Ascending aorta (tissue), 2 donors: ENCODE results near the gene HEBP1. TPM values are rescaled to one million over a fixed set of nuclear protein-coding genes. Genes with fewer than 3 reads are reported as not detected.

Experiments used
- DNase-seq, 2 donors: peaks; one replicate each; pipeline ENCODE4 v3.0.0-alpha.2; 2019; ENCODE audit warnings: low spot score in 2 of 2
- H3K27ac ChIP-seq, 2 donors: fragments of 200-600 bp; sonication (generic); one replicate each; pipeline ENCODE4 v1.5.1; 2016 to 2017; ENCODE audit warnings: mild to moderate bottlenecking in 1 of 2
- H3K27me3 ChIP-seq: fragments of 200-600 bp; sonication (generic); one replicate; pipeline ENCODE4 v1.5.1; 2017
- H3K36me3 ChIP-seq, 2 donors: fragments of 200-600 bp; sonication (generic); one replicate each; pipeline ENCODE4 v1.5.1; 2016
- H3K4me1 ChIP-seq, 2 donors: fragments of 200-600 bp; sonication (generic); one replicate each; pipeline ENCODE4 v1.5.1; 2016 to 2017; ENCODE audit warnings: mild to moderate bottlenecking in 1 of 2
- H3K4me3 ChIP-seq, 2 donors: fragments of 200-600 bp; sonication (generic); one replicate each; pipeline ENCODE4 v1.5.1; 2016 to 2017; ENCODE audit warnings: mild to moderate bottlenecking in 1 of 2
- H3K9me3 ChIP-seq, 2 donors: fragments of 200-600 bp; sonication (generic); one replicate each; pipeline ENCODE4 v1.5.1; 2016
- CTCF ChIP-seq, 3 experiments: fragments of 200-600 bp in 2 of 3; fragments of 450-650 bp in 1 of 3; sonication (generic) in 2 of 3; IDR thresholded peaks; one replicate each; pipeline ENCODE4 v1.5.1; 2016 to 2019; ENCODE audit warnings: antibody characterized with exemption in 3 of 3, mild to moderate bottlenecking in 1 of 3, moderate library complexity in 1 of 3
- intact Hi-C: fragments of 100-400 bp; cut with DNase I; formaldehyde crosslinking; loops from one replicate; pipeline ENCODE4 v1.15.1; 2023
- total RNA-seq: library from RNA; depleted of rRNA; stranded (reverse); fragments of >200 nt; gene quantifications from one replicate; pipeline ENCODE4 v1.1.0, GENCODE V29; 2016

HEBP1 gene
- total RNA-seq, 1 donor from 2014 or later, result 56.6 TPM

GRCh38 chr12:13027508-13027907 lies 27.4 kb upstream of the HEBP1 start:
- no peak for DNase-seq
- H3K4me1 ChIP-seq, result peaks cover 0 to 2% of the 10 kb centered on the region in 2 donors
- no peaks in the 10 kb centered on the region for H3K9me3 ChIP-seq
- no peaks in the 10 kb centered on the region for H3K27me3 ChIP-seq
- H3K36me3 ChIP-seq, result no peaks in the 10 kb centered on the region
- no peak overlapping the region for H3K4me3 ChIP-seq
- intact Hi-C loops, result no loop called here
- no peak for TF ChIP-seq CTCF (IDR thresholded peaks at IDR 0.05)
- no peak overlapping the region for H3K27ac ChIP-seq

DNA sequence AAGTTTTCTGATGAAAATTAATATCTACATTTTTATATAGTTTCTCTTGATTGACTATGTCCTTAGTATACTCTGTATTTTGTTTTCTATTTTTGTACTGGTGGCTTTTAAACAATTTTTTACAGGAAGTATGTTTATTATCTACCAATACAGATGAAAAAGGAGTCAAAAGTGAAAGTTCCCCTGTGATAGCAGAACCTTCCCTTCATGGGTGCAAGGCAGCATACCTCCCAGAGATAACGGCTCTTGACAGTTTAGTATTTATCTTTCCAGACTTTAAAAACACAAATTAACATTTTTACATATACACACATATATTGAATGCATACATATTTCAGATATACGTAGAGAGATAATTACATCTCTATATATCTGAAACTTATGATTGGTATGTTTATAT lies 27.0 kb upstream of the HEBP1 start:
- Histone ChIP-seq H3K27me3 (no peaks in the 10 kb centered on the region), H3K4me3 (no peak overlapping the region), H3K9me3 (no peaks in the 10 kb centered on the region), H3K36me3 (no peaks in the 10 kb centered on the region), H3K4me1 (peaks cover 0 to 2% of the 10 kb centered on the region in 2 donors), H3K27ac (no peak overlapping the region)
- TF ChIP-seq CTCF (IDR thresholded peaks at IDR 0.05), result no peak
- intact Hi-C loops, result no loop called here
- DNase-seq, result no peak

GRCh38 chr12:13026286-13026685 lies 26.2 kb upstream of the HEBP1 start:
- Histone ChIP-seq H3K9me3 (no peaks in the 10 kb centered on the region), H3K4me1 (peaks cover 0 to 2% of the 10 kb centered on the region in 2 donors), H3K27ac (no peak overlapping the region), H3K36me3 (no peaks in the 10 kb centered on the region), H3K4me3 (peak overlapping the region in 1 of 2 donors; percentile 3), H3K27me3 (no peaks in the 10 kb centered on the region)
- DNase-seq, result no peak
- intact Hi-C loops, result no loop called here
- TF ChIP-seq CTCF (IDR thresholded peaks at IDR 0.05), result no peak

DNA sequence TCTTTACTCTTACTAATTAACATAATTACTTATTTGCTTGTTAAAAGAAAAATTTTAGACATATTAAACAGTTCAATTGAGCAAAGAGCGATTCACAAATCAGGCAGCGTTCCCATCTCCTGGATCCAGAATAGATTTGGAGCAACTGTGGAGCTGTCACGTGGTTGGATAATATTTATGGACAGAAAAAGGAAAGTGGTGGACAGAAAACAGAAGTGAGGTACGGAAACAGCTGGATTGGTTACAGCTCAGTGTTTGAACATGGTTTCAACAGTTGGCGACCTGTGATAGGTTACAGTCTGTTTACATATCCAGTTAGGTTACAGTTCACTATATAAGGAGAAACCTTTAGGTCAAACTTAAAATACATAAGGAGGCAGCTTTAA lies 24.5 kb upstream of the HEBP1 start:
- no peak for TF ChIP-seq CTCF (IDR thresholded peaks at IDR 0.05)
- no peaks in the 10 kb centered on the region for H3K27me3 ChIP-seq
- no peak overlapping the region for H3K4me3 ChIP-seq
- DNase-seq, result no peak
- intact Hi-C loops, result loop anchor here (1.0 to 2.0 kb wide), 2 partner anchors 20 to 188 kb away; partner anchors contain the start of gene FAM234B
- no peak overlapping the region for H3K27ac ChIP-seq
- H3K36me3 ChIP-seq, result no peaks in the 10 kb centered on the region
- H3K4me1 ChIP-seq, result peaks cover 0 to 2% of the 10 kb centered on the region in 2 donors
- no peaks in the 10 kb centered on the region for H3K9me3 ChIP-seq

- H3K27ac ChIP-seq, result no peak overlapping the region
- H3K4me3 ChIP-seq, result no peak overlapping the region
- peak in 2 of 3 experiments; percentile 39 to 43 for TF ChIP-seq CTCF (IDR thresholded peaks at IDR 0.05)
- no peaks in the 10 kb centered on the region for H3K9me3 ChIP-seq
- DNase-seq, result peak in 1 of 2 donors; percentile 73
- no peaks in the 10 kb centered on the region for H3K36me3 ChIP-seq
- intact Hi-C loops, result loop anchor here (1.0 to 2.0 kb wide), 2 partner anchors 21 to 188 kb away; partner anchors contain the start of gene FAM234B
- no peaks in the 10 kb centered on the region for H3K27me3 ChIP-seq
- H3K4me1 ChIP-seq, result peaks cover 0 to 2% of the 10 kb centered on the region in 2 donors
Observed at GRCh38 chr12:13023811-13024530, 23.9 kb upstream of the HEBP1 start.
